Aorta (tissue), 5 donors: ENCODE data around the gene RRP12. TPM values are rescaled to one million over a fixed set of nuclear protein-coding genes. Genes with fewer than 3 reads are reported as not detected.

Experiments used
- ATAC-seq: fragments of 200-7000 bp; cut with Tn5 transposase; one replicate; pipeline ENCODE4 v1.9.1; 2022; ENCODE audit warnings: moderate library complexity; ENCODE audit not compliant: low FRiP score
- DNase-seq, 2 donors: peaks; one replicate each; pipeline ENCODE4 v3.0.0-alpha.2; 2020
- H3K27ac ChIP-seq, 2 donors: one replicate each; pipeline ENCODE4 v1.5.1; 2013; ENCODE audit warnings: low read length in 2 of 2, mild to moderate bottlenecking in 2 of 2, moderate library complexity in 2 of 2, control low read depth in 1 of 2, inconsistent platforms in 1 of 2, low read depth in 1 of 2
- H3K27me3 ChIP-seq, 2 donors: one replicate each; pipeline ENCODE4 v1.6.1; 2013; ENCODE audit warnings: control low read depth in 1 of 2, low read length in 1 of 2, mild to moderate bottlenecking in 1 of 2, moderate library complexity in 1 of 2; ENCODE audit not compliant: insufficient read depth in 2 of 2, control insufficient read depth in 1 of 2
- H3K36me3 ChIP-seq, 2 donors: one replicate each; pipeline ENCODE4 v1.6.1; 2013; ENCODE audit warnings: control low read depth in 1 of 2, low read length in 1 of 2, mild to moderate bottlenecking in 1 of 2; ENCODE audit not compliant: insufficient read depth in 2 of 2, control insufficient read depth in 1 of 2
- H3K4me1 ChIP-seq, 2 donors: one replicate each; pipeline ENCODE4 v1.6.1; 2013; ENCODE audit warnings: low read length in 2 of 2, control low read depth in 1 of 2, mild to moderate bottlenecking in 1 of 2, moderate library complexity in 1 of 2; ENCODE audit not compliant: insufficient read depth in 2 of 2, control insufficient read depth in 1 of 2
- H3K4me3 ChIP-seq, 2 donors: one replicate each; pipeline ENCODE4 v1.5.1; 2013; ENCODE audit warnings: low read length in 2 of 2, control low read depth in 1 of 2, mild to moderate bottlenecking in 1 of 2
- H3K9me3 ChIP-seq: one replicate; pipeline ENCODE4 v1.6.1; 2013; ENCODE audit warnings: mild to moderate bottlenecking, low read length; ENCODE audit not compliant: control insufficient read depth
- WGBS, 2 donors: extraction: QIAGEN DNeasy Blood & Tissue Kit; methylation state at CpG; one replicate each; pipeline ENCODE4 v1.1.7; 2013; 5-methylcytosine and 5-hydroxymethylcytosine counted together
- intact Hi-C, 2 donors: fragments of 100-400 bp; cut with DNase I; formaldehyde crosslinking; loops; one replicate each; pipeline versions ENCODE4 v1.14.2 to v1.15.0; 2022
- polyA plus RNA-seq, 2 donors: library from polyadenylated mRNA; stranded (reverse); fragments of 200-250 nt; gene quantifications; one replicate each; pipeline ENCODE4 v1.2.3, GENCODE V29; 2013
- total RNA-seq, 2 donors: library from RNA; stranded (reverse); fragmentation: NEBNext Ultra II Directional; extraction: Animal tissue kit (Norgen Biotek cat#: 25700); gene quantifications; one replicate each; pipeline ENCODE4 v1.2.1, GENCODE V29; 2021
- donor health status: healthy with polysubstance abuse.
- donor health status: Bipolar disorder and iron deficiency.
- donor health status: DM: no; HTN: no; CAD: no.
- donor health status: DM: no; HTN: no; CAD: no.
- donor health status: DM: yes; HTN: yes; CAD: no.

Gene RRP12
- total and polyA plus RNA-seq, 4 donors, result 6.4 to 31.9 (median 17.9) TPM

DNA sequence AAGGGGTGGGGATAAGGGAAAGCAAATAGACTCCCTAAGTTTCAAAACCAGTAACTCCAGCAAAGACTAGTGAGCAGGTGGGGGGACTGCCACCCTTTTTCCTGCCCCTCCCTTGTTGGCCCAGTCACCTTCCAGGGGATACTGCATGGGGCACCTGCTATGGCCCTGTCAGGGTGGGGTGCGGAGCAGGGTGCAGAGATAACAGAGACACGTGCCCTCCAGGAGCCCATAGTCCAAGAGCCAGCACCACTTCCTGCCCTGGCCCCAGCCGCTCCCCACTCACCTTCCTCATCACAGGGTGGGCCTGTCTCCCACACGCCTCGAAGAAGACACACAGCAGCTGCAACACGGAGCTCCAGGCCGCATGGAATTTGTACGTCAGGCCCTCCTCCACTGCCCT is 20.6 kb downstream of the RRP12 start:
- no peak for DNase-seq
- ATAC-seq, result no peak
- H3K36me3 ChIP-seq, result no peaks in the 10 kb centered on the region
- H3K27ac ChIP-seq, result no peak overlapping the region
- no peaks in the 10 kb centered on the region for H3K9me3 ChIP-seq
- intact Hi-C loops, result no loop called here
- H3K4me3 ChIP-seq, result no peak overlapping the region
- H3K27me3 ChIP-seq, result no peaks in the 10 kb centered on the region
- no peaks in the 10 kb centered on the region for H3K4me1 ChIP-seq
- WGBS, 2 donors, result 87 to 95% methylated on average over 8 of the region's 8 CpGs

DNA sequence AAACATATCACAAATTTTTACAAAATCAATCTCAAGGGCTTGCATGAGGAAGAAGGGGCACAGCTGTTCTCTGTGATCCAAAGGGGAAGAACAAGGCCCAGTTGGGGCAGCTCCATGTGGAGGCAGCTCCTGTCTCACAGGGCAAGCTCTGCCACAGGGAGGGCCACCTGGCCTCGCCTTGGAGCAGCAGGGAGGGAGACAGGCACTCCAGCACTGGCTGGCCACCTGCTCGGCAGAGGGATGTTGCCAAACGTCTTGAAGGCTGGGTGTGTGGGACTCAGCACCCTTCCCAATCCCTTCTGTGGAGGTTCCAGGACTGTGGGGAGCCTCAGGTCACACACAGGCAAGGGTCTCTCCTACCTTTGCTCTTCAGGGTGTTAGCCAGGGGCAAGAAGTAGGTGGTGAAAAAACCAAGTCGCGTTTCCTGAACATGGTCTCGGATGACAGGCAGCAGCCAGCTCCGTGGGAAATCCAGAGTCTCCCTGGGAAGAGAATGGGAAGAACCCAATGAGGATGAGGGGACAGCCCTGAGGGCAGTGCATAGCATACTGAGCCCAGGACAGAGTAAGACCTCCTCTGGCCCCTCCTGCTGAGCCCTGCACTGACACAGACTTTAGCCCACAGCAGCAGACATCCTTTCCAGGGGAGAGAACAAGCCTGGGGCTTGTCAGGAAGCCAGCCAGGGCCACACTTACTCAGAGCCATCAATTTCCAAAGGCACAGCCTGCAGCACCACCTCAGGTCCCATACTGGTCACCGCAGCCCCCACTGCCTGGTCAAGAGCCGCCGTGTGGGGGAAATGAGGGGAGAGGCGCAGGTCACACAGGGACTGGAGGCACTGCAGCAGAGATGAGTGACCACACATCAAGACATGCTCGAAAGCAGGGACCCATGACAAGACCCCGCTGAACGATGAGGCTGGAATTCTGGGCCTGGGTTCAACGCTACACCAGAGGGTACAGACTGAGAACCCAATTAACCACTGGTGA is 21.9 kb downstream of the RRP12 start:
- no peaks in the 10 kb centered on the region for H3K27me3 ChIP-seq
- no peak overlapping the region for H3K4me3 ChIP-seq
- no peak overlapping the region for H3K27ac ChIP-seq
- no peaks in the 10 kb centered on the region for H3K4me1 ChIP-seq
- DNase-seq (no peak), ATAC-seq (no peak)
- 80 to 89% methylated on average over 15 of the region's 15 CpGs for WGBS, 2 donors
- no peaks in the 10 kb centered on the region for H3K36me3 ChIP-seq
- intact Hi-C loops, result no loop called here
- no peaks in the 10 kb centered on the region for H3K9me3 ChIP-seq

GRCh38 chr10:97376413-97376812 is 24.7 kb downstream of the RRP12 start:
- H3K9me3 ChIP-seq, result no peaks in the 10 kb centered on the region
- H3K4me3 ChIP-seq, result no peak overlapping the region
- H3K4me1 ChIP-seq, result no peaks in the 10 kb centered on the region
- no peaks in the 10 kb centered on the region for H3K27me3 ChIP-seq
- intact Hi-C loops, result no loop called here
- ATAC-seq (no peak), DNase-seq (no peak)
- WGBS, 2 donors, result 81 to 95% methylated on average over 6 of the region's 6 CpGs
- H3K27ac ChIP-seq, result no peak overlapping the region
- H3K36me3 ChIP-seq, result peaks cover 0 to 8% of the 10 kb centered on the region in 2 donors

- Histone ChIP-seq H3K4me3 (no peak overlapping the region), H3K27me3 (no peaks in the 10 kb centered on the region), H3K36me3 (peaks cover 0 to 17% of the 10 kb centered on the region in 2 donors), H3K27ac (no peak overlapping the region), H3K9me3 (no peaks in the 10 kb centered on the region), H3K4me1 (no peaks in the 10 kb centered on the region)
- intact Hi-C loops, result no loop called here
- DNase-seq, result no peak
- no peak for ATAC-seq
- WGBS, 2 donors, result 95 to 96% methylated on average over 10 of the region's 10 CpGs
Observed at GRCh38 chr10:97373456-97373855, 27.7 kb downstream of the RRP12 start.

GRCh38 chr10:97372233-97372875 is 28.8 kb downstream of the RRP12 start:
- DNase-seq, result no peak
- no peaks in the 10 kb centered on the region for H3K4me1 ChIP-seq
- no peak overlapping the region for H3K27ac ChIP-seq
- ATAC-seq, result no peak
- peaks cover 0 to 17% of the 10 kb centered on the region in 2 donors for H3K36me3 ChIP-seq
- WGBS, 2 donors, result 90 to 94% methylated on average over 7 of the region's 7 CpGs
- no peaks in the 10 kb centered on the region for H3K9me3 ChIP-seq
- no peak overlapping the region for H3K4me3 ChIP-seq
- H3K27me3 ChIP-seq, result no peaks in the 10 kb centered on the region
- intact Hi-C loops, result no loop called here

- Histone ChIP-seq H3K4me1 (no peaks in the 10 kb centered on the region), H3K27ac (no peak overlapping the region), H3K27me3 (no peaks in the 10 kb centered on the region), H3K9me3 (no peaks in the 10 kb centered on the region), H3K36me3 (peaks cover 0 to 17% of the 10 kb centered on the region in 2 donors), H3K4me3 (no peak overlapping the region)
- 91 to 93% methylated on average over 7 of the region's 7 CpGs for WGBS, 2 donors
- intact Hi-C loops, result no loop called here
- no peak for ATAC-seq
- DNase-seq, result no peak
Observed at GRCh38 chr10:97371696-97372095, 29.4 kb downstream of the RRP12 start.

- Histone ChIP-seq H3K36me3 (peaks cover 0 to 15% of the 10 kb centered on the region in 2 donors), H3K4me1 (no peaks in the 10 kb centered on the region), H3K27ac (no peak overlapping the region), H3K4me3 (no peak overlapping the region), H3K27me3 (no peaks in the 10 kb centered on the region), H3K9me3 (no peaks in the 10 kb centered on the region)
- ATAC-seq (no peak), DNase-seq (no peak)
- intact Hi-C loops, result no loop called here
- 92 to 96% methylated on average over 12 of the region's 12 CpGs for WGBS, 2 donors
Observed at GRCh38 chr10:97367126-97367649, 34.0 kb downstream of the RRP12 start.

GRCh38 chr10:97366572-97366971 is 34.6 kb downstream of the RRP12 start:
- peaks cover 0 to 10% of the 10 kb centered on the region in 2 donors for H3K36me3 ChIP-seq
- H3K27ac ChIP-seq, result no peak overlapping the region

More at GRCh38 chr10:97366572-97366971, 34.6 kb downstream of the RRP12 start:
- no peaks in the 10 kb centered on the region for H3K27me3 ChIP-seq
- DNase-seq (no peak), ATAC-seq (no peak)
- intact Hi-C loops, result no loop called here
- no peak overlapping the region for H3K4me3 ChIP-seq
- WGBS, 2 donors, result 90 to 92% methylated on average over 11 of the region's 11 CpGs
- no peaks in the 10 kb centered on the region for H3K4me1 ChIP-seq
- no peaks in the 10 kb centered on the region for H3K9me3 ChIP-seq
